ENCODE data around the gene DHRS2.
A peak's percentile ranks its signal among the peaks of the same experiment; 100 is the strongest.
"Not testable (repeated sequence)": the region's sequence is repeated elsewhere in the genome, so short reads cannot be mapped to it uniquely, and the experiment has no call there.

Gene DHRS2

GRCh38 chr14:23650506-23650905, 14.3 kb downstream of the DHRS2 start:
- no peak for DNase-seq

DNA sequence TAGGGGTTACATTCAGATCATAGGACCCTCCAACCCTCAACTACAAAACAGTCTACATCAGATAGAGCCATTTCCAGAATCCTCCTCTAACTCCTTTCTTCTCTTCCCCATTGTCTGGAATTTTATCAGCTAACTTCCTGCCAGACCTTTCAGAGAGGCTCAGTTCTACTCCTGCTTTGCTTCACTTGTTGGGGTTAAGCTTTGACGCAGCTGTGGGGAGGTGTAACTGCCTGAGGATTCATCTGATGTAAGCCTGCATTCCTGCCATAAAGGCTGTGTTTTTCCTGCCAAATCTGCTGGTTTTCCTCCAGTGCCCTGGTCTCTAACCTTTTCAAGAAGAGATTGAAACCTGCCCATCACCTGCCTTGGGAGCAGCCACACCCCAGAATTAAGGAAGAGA, 16.9 kb downstream of the DHRS2 start:
- DNase-seq, result no peak

DNA sequence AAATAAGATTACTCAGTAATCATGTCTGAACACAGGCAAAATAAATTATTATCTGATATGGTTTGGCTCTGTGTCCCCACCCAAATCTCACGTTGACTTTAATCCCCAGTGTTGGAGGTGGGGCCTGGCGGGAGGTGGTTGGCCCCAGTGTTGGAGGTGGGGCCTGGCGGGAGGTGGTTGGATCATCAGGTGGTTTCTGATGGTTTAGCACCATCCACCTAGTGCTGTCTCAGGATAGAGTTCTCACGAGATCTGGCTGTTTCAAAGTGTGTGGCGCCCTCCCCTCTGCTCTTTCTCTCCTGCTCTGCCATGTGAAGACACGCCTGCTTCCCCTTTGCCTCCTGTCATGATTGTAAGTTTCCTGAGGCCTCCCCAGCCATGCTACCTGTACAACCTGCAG, 18.1 kb downstream of the DHRS2 start:
- no peak for DNase-seq

GRCh38 chr14:23657959-23658470, 21.9 kb downstream of the DHRS2 start:
- DNase-seq, result no peak

DNA sequence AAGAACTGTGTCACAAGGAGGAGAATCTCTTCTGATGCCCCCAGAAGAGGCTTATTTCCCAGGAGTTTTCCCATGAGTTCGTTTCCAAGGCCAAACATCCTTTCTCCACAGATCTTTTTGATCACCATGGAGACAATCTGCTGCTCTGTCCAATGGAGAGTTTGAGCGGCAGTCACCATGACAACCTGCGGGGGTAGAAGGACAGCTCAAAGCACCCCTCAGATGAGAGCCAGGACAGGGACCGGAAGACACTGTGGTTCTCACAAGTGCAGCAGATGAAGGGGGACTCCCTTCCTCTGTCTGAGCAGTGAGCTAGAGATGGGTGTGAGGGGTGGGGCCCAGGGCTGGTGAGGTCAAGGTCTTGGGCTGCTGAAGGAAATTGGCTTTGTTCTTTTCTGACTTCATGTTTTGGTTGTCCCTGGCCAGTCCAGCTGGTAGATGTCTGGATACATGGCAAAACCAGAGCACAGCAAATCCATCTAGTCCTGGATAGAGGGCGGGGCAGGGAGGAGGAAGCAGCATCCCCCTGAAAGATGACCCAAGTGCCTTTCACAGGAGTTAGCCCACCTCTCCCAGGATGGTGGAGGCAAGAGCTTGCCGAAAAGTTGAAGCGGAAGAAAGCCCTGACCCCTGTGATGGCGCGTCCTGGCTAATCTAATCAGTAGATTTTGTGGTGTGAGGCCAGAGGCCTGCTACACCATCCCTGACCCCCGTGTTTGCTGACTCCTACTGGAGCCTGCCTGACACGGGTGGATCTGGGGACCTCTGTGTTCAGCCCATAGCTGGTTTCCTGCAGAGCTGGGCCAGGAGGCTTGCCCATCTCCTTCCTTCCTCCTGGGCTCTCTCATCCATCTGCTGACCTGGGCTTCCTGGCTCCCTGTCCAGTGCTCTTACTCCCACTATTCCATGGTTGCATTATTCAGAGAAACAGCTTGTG, 24.4 kb downstream of the DHRS2 start:
- DNase-seq, result no peak

- DNase-seq, result no peak
Observed at GRCh38 chr14:23661542-23661941, 25.4 kb downstream of the DHRS2 start.

- no peak for DNase-seq
Observed at GRCh38 chr14:23663127-23663526, 27.0 kb downstream of the DHRS2 start.

- DNase-seq, result no peak
Observed at GRCh38 chr14:23663711-23664110, 27.5 kb downstream of the DHRS2 start.

- no peak for DNase-seq
Observed at GRCh38 chr14:23664207-23664885, 28.2 kb downstream of the DHRS2 start.

DNA sequence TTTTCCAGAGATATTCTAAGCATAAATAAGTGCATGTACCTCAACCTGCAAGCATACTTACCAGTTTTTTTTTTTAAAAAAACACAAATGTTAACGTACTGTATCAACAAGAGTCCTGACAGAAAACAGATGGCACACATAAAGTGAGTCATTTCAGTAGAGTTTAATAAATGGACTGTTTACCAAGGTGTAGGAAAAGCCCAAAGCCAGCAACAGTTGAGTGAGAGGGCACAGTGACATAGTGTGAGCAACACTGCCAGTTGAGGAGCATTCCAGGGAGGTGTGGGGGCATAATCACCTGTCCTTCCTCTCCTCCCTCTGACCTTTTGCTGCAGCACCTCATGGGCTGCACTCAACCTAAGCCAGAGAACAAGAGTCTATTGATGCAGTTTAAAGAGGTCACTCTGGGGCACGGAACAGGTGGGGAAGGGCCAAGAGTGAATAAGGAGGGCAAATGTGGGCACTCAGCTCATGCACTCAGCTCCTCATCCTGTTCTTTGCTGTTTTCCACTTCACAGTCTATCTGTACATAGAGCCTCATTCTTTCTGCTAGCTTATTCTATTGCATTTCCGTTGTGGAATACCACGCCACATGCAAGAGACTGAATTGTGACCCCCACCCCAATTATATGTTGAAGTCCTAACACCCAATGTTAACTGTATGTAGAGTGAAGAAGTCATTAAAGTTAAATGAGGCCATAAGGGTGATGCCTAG, 29.3 kb downstream of the DHRS2 start:
- no peak for DNase-seq

DNA sequence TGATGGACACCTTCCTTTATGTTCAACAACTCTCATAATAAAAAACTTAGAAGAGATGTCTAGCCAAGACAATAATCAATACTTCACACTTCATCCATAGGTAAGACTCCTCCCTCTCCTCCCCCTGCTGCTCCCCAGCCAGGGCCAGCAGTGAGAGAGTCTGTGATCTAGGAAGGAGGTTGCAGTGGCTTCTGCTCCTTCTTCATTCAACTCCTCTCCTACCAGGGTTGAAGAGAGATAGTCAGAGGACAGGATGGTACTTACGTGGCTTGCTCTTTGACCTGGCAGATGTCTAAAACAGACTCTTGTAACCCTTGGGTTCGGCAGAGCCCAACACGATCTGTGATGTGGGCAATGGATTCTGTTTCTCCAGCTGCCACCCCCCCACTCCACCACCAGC, 31.0 kb downstream of the DHRS2 start:
- DNase-seq, result no peak

GRCh38 chr14:23669441-23669840, 33.3 kb downstream of the DHRS2 start:
- DNase-seq, result no peak

- no peak for DNase-seq
Observed at GRCh38 chr14:23670481-23670880, 34.3 kb downstream of the DHRS2 start.

DNA sequence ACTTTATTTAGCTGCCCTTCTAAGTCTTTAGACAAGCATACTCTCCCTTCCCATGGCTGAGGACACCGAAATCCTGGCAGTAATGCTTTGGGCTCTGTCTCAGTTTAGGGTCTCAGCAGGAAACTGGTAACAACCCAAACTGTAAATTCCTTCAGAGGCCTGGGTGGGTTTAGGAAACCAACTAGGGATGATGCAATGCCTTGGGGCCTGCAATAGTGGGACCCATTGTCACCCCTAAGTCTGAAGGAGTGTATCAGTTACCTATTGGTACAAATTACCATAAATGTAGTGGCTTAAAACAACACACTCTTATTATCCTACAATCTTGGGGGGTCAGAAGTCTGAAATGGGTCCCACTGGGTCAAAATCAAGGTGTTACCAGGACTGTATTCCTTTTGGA, 36.0 kb downstream of the DHRS2 start:
- DNase-seq, result no peak

- no peak for DNase-seq
Observed at GRCh38 chr14:23675337-23675736, 39.2 kb downstream of the DHRS2 start.

GRCh38 chr14:23675906-23676305, 39.7 kb downstream of the DHRS2 start:
- no peak for DNase-seq

GRCh38 chr14:23681337-23681736, 45.2 kb downstream of the DHRS2 start:
- no peak for DNase-seq

DNA sequence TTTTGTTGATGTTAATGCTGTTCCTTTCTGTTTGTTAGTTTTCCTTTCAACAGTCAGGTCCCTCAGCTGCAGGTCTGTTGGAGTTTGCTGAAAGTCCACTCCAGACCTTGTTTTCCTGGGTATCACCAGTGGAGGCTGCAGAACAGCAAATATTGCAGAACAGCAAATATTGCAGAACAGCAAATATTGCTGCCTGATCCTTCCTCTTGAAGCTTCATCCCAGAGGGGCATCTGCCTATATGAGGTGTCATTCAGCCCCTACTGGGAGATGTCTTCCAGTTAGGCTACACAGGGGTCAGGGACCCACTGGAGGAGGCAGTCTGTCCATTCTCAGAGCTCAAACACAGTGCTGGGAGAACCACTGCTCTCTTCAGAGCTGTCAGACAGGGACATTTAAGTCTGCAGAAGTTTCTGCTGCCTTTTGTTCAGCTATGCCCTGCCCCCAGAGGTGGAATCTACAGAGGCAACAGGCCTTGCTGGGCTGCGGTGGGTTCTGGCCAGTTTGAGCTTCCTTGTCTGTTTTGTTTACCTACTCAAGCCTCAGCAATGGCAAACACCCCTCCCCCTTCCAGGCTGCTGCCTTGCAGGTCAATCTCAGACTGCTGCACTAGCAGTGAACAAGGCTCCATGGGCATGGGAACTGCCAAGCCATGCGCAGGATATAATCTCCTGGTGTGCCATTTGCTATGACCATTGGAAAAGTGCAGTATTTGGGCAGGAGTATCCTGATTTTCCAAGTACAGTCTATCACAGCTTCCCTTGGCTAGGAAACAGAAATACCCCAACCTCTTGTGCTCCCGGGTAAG, 53.7 kb downstream of the DHRS2 start:
- DNase-seq, result not testable (repeated sequence)

DNA sequence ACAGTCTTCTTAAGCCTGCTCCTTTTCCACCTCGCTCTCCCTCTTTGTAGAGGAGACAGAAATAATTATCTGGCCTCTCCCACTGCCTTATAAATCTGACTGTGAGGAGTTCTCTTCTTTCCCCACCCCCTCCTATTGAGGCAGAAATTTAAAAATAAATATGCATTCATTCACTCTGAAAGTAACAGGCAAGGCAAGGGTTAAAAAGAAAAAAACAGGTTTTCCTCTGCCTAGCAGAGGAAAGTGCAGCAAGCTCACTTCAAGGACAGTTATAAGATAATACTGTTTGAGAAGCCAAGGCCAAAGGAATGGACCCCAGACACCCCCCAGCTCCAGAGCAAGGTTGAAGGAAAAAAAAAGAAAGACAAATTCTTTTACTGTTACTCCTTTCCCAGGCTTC, 56.3 kb downstream of the DHRS2 start:
- no peak for DNase-seq

DNA sequence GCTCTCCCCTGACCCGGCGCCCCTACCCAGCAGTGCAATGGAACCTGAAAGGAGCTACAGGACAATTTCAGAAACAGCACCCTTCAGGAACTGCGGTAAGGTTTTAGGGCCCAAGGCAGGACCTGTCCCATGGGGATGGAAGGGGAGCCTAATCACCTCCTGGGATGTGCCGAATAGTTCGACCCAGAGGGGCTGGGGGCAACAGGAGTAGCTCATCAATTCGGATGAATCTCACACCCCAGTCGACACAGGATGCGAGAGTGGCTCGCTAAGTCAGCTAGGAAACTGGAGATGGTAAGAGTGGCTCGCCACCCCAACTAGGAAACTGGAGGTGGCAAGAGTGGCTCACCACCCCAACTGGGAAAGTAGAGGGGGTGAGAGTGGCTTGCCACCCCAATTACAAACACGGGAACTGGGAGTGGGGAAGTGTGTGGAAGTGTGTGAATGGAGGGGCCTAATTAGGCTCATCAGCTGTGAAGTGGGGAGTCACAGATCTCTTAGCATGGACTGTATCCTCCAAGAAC, 57.1 kb downstream of the DHRS2 start:
- no peak for DNase-seq

GRCh38 chr14:23694085-23694948, 58.2 kb downstream of the DHRS2 start:
- DNase-seq, result peak; percentile 24

Data from inflammatory macrophage treated with lipopolysaccharide for 4 hours (primary cell).